ENCODE measurements around the gene ZNF512.

- TF ChIP-seq, protein P1, sequence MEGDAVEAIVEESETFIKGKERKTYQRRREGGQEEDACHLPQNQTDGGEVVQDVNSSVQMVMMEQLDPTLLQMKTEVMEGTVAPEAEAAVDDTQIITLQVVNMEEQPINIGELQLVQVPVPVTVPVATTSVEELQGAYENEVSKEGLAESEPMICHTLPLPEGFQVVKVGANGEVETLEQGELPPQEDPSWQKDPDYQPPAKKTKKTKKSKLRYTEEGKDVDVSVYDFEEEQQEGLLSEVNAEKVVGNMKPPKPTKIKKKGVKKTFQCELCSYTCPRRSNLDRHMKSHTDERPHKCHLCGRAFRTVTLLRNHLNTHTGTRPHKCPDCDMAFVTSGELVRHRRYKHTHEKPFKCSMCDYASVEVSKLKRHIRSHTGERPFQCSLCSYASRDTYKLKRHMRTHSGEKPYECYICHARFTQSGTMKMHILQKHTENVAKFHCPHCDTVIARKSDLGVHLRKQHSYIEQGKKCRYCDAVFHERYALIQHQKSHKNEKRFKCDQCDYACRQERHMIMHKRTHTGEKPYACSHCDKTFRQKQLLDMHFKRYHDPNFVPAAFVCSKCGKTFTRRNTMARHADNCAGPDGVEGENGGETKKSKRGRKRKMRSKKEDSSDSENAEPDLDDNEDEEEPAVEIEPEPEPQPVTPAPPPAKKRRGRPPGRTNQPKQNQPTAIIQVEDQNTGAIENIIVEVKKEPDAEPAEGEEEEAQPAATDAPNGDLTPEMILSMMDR (IDR thresholded peaks at IDR 0.05): no peak
- TF ChIP-seq EZH2 (IDR thresholded peaks at IDR 0.05; ENCODE audit: borderline replicate concordance, insufficient read depth, low read depth, low read length, poor library complexity, severe bottlenecking): no peak
Measured at GRCh38 chr2:27628767-27629709, 46.2 kb downstream of the ZNF512 start, which contains the start of the genes CCDC121 and GPN1.

Data from B cell (primary cell).